HG03280 (cell line): ENCODE data around the gene NR3C1.

Source experiments
- ATAC-seq: cut with Tn5 transposase; IDR thresholded peaks from one replicate; pipeline ENCODE4 v1.9.1; 2021; ENCODE audit warnings: mild to moderate bottlenecking, moderate library complexity; ENCODE audit not compliant: unreplicated experiment

The NR3C1 gene

GRCh38 chr5:143271431-143271830 is 132.1 kb downstream of the NR3C1 start:
- ATAC-seq = no peak

DNA sequence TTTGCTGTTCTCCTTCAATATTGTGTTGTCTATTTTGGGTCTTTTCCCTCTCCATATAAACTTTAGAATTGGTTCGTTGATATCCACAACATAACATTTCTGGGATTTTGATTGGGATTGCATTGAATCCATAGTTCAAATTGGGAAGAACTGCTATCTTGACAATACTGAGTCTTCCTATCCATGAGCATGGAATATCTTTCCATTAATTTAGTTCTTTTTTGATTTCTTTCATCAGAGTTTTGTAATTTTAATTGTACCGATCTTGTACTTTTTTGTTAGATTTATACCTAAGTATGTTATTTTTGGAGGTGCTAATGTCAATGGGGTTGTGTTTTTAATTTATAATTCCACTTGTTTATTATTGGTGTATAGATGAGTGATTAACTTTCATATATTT is 135.1 kb downstream of the NR3C1 start:
- no peak for ATAC-seq

DNA sequence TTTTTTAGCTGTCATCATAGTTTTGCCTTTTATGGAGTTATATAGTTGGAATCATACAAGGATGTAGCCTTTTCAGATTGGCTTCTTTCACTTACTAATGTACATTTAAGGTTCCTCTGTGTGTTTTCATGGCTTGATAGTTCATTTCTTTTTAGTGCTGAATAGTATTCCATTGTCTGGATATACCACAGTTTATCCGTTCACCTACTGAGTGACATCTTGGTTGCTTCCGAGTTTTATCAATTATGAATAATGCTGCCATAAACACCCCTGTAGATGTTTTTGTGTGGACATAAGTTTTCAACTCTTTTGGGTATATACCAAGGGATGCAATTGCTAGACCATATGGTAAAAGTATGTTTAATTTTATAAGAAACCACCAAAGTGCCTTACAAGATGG is 136.3 kb downstream of the NR3C1 start:
- no peak for ATAC-seq

DNA sequence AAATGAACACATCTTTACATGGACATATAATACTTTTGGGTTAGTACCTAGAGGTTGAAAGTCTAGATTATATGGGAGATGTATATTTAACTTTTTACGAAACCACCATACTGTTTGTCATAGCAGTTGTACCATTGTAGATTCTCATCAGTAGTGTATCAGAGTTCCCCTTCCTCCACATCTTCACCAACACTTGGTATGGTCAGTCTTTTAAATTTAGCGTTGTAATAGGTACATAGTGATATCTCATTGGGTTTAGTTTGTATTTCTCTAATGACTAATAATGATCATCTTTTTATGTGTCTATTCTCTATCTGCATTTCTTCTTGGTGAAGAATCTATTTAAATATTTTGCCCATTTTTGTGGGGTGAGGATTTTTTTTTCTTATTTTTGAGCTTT is 137.5 kb downstream of the NR3C1 start:
- no peak for ATAC-seq

GRCh38 chr5:143263272-143263810 is 140.1 kb downstream of the NR3C1 start:
- ATAC-seq = no peak

GRCh38 chr5:143262393-143263174 is 140.9 kb downstream of the NR3C1 start:
- peak; percentile 47 for ATAC-seq

GRCh38 chr5:143261748-143262392 is 141.6 kb downstream of the NR3C1 start:
- ATAC-seq = no peak

DNA sequence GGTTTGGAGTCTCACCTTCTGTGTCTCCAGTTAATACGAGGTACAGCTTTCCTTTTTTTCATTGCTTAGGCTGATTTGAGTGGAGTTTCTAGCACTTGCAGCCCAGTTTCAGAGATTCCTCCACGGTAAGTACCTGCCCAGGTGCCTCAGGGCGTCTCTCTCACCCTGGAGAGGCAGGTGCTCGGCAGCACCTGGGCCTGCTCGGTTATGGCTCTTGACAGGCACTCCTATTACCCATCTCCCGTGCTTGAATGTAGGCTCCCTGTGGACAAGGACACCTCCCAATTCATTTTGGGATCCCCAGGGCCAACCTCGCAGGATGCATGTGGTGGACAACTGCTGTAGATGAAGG is 144.3 kb downstream of the NR3C1 start:
- no peak for ATAC-seq

DNA sequence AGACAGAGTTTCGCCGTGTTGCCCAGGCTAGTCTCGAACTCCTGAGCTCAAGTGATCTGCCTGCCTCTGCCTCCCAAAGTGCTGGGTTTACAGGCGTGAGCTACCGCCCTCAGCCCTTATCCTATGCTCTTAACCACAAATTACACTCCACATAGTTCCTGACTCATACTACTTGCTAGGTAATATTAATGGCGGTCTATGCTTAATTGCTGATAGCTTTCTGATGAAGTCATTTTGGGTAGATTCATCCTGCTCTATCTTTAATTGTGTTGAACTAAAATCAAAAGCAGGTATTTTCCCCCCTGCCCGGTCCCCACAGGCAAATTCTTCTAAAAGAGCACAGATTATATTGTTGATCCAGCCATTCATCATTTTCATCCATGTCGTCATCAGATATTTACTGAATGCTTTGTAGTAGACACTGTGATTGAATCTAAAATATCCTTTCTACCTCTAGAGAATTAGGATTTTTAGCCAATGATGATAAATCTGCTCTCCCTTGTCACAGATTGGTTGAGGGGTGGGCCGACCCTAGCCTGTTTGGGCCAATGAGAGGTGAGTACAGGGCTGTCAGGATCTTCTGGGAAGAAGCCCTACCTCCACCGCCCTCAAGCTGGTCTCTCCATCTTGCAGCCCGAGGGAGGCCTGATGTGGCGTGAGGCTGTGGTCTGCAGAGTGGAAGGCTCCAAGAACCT is 144.8 kb downstream of the NR3C1 start:
- no peak for ATAC-seq

GRCh38 chr5:143254819-143255218 is 148.7 kb downstream of the NR3C1 start:
- no peak for ATAC-seq

DNA sequence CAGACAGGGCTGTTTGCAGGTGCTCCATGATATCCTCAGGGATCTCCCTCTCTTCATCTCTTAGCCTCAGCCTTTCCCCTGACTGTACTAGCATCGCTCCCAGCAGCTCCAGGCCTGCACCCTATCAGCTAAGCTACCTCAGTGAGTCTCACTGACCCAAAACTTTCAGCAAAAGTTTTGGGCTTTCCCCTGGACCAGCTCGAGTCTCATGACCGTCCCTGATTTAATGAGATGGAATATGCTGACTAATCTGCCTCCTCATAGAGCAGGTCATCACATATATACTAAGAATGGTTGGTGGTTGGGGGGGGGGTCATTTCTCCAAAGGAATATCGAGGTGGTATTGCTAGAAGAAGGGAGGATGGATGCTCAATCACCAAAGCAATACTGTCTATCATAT is 151.5 kb downstream of the NR3C1 start:
- no peak for ATAC-seq

- no peak for ATAC-seq
These were observed 152.3 kb downstream of the NR3C1 start for GRCh38 chr5:143251190-143251589.

- ATAC-seq = no peak
These were observed 153.6 kb downstream of the NR3C1 start for GRCh38 chr5:143249851-143250250.

DNA sequence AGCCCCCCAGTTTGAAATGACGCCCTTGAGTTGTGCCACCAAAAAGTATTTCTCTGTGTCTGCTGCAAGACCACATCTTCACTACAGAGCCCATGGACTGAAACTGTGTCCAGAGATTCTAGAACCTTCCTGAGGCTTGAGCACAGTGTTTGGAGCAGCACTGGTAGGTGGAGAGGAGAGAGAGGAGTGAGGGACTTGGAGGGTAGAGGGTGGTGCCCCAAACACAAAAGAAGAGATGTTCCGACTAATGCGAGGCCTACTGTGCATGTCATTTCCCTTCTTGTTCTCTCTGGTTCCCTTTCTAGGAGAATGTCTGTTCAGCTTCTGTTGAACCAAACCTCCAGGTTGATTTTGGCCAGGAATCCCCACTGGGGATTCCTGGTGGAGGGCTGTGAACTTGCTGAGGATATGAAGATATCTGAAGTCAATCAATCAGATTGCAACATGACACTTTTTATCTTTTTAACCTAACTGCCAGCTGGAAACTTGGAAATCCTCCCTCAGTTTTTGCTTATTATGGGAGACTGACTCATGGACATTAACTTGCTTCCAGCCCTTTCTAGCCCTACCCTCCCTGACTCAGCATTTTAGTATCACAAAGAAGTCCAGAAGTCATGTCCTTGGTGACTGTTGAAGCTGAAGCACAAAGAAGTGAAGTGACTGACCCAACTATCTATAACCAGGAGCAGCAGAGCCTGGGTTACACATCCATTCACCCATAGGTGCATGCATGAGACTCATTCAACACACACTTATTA is 154.5 kb downstream of the NR3C1 start:
- ATAC-seq = no peak

GRCh38 chr5:143248391-143248790 is 155.1 kb downstream of the NR3C1 start:
- no peak for ATAC-seq

DNA sequence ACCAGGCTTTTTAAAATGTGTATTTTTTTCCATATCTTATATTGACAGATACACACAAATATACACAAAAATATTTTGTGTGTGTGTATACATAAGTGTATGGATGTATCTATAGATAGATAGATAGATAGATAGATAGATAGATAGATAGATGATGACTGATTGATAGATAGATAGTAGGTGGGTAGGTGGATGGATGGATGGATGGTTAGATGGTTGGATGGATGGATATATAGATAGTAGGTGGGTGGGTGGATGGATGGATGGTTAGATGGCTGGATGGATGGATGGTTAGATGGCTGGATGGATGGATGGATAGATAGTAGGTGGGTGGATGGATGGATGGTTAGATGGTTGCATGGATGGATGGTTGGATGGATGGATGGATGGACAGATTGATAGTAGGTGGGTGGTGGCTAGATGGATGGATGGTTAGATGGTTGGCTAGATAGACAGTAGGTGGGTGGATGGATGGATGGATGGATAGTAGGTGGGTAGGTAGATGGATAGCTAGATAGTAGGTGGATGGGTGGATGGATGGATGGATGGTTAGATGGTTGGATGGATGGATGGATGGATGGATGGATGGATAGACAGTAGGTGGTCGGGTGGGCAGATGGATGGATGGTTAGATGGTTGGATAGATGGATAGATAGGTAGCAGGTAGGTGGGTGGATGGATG is 156.2 kb downstream of the NR3C1 start:
- no peak for ATAC-seq

DNA sequence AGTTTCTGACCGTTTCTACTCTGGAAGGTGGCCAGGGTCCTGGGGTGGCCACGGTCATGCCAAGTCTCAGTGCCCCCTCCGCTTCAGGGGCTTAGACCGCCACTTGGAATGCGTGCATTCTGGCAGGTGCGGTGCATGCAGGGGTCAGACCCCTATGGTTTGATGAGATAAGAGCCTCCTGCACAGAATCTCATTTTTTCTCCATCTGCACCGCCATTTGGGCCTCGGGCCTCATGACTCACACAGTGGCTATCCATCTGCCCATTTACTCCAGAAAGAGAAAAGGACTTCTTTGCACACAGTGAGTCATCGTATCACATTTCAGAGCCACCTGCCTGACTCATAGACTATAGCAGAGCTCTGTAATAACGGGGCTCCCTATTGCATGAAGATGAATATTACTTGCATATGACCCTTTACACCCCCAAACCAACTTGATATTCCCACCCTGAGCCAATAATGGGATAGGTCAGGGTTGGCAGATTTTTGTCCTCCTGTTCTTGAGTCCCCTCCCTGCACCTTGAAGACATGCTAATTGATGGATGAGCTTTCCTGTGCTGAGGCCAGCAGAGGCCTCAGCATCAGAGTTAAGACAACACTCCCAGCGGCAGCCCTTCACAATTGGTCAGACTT is 157.4 kb downstream of the NR3C1 start:
- ATAC-seq = no peak

GRCh38 chr5:143244990-143245389 is 158.5 kb downstream of the NR3C1 start:
- ATAC-seq = no peak

DNA sequence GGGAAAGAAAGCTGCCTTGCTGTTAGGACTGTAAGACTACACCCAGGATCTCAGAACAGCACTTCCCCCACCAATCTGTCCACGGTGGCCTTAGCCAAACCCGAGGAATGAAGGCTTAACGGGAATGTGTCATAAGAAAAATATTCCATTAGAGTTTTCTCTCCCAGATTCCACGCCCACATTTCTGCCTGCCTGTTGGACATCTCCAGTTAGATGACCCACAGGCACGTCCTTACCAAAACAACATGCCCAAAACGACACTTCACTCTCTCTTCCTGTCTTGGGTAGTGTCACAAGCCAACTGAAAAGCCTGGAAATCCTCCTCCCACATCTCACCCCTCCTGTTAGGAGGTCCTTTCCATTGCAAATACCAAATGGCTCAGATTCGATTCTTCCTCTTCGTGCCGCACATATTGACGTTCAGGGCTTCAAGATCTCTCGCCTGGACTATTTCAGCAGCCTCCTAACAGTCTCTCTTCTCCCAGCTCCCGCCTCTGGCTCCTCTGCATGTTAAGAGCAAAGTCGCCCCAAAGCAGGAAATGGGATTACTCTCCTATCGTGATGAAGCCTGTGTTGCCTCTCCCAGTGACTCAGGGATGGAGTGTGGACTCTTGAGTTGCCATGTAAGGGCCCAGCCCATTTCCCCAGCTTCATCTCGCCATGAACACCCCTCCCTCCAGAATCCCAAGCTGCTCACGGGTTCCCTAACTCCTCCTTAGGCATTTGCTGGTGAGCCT is 159.3 kb downstream of the NR3C1 start:
- no peak for ATAC-seq
